Erythroblast (primary cell): ENCODE data around the gene AP3B1.

Experiments
- GATA1 ChIP-seq: IDR thresholded peaks from 2 replicates; pipeline ENCODE4 v1.6.1; 2011; ENCODE audit warnings: low read depth, mild to moderate bottlenecking, control low read depth, low read length, moderate library complexity
- POLR2A ChIP-seq: IDR thresholded peaks from 2 replicates; pipeline ENCODE4 v1.6.1; 2011; ENCODE audit warnings: mild to moderate bottlenecking, low read length

- TF ChIP-seq POLR2A: no peak
- no peak for TF ChIP-seq GATA1
Measured at GRCh38 chr5:78157001-78157400, 137.5 kb downstream of the AP3B1 start.
